ENCODE results near the gene THYN1.

Gene THYN1

GRCh38 chr11:134272381-134273316, 19.5 kb upstream of the THYN1 start:
- DNase-seq (ENCODE audit: insufficient read length, low spot score), result no peak
- no peak for FAIRE-seq
- TF ChIP-seq CTCF (IDR thresholded peaks at IDR 0.05; ENCODE audit: insufficient read depth, missing control alignments), result no peak

- FAIRE-seq (no peak), DNase-seq (ENCODE audit: insufficient read length, low spot score) (no peak)
- no peak for TF ChIP-seq CTCF (IDR thresholded peaks at IDR 0.05; ENCODE audit: insufficient read depth, missing control alignments)
Measured at GRCh38 chr11:134271978-134272377, 18.8 kb upstream of the THYN1 start.

- no peak for DNase-seq (ENCODE audit: insufficient read length, low spot score)
- TF ChIP-seq CTCF (IDR thresholded peaks at IDR 0.05; ENCODE audit: insufficient read depth, missing control alignments), result no peak
- no peak for FAIRE-seq
Measured at GRCh38 chr11:134270250-134270714, 17.1 kb upstream of the THYN1 start.

- no peak for FAIRE-seq
Measured at GRCh38 chr11:134267966-134268365, 14.8 kb upstream of the THYN1 start.

GRCh38 chr11:134267461-134267860, 14.3 kb upstream of the THYN1 start:
- no peak for FAIRE-seq
- no peak for DNase-seq (ENCODE audit: insufficient read length, low spot score)
- no peak for TF ChIP-seq CTCF (IDR thresholded peaks at IDR 0.05; ENCODE audit: insufficient read depth, missing control alignments)

More at GRCh38 chr11:134267966-134268365, 14.8 kb upstream of the THYN1 start:
- TF ChIP-seq CTCF (IDR thresholded peaks at IDR 0.05; ENCODE audit: insufficient read depth, missing control alignments), result no peak
- DNase-seq (ENCODE audit: insufficient read length, low spot score), result no peak

- no peak for TF ChIP-seq CTCF (IDR thresholded peaks at IDR 0.05; ENCODE audit: insufficient read depth, missing control alignments)
- no peak for DNase-seq (ENCODE audit: insufficient read length, low spot score)
Measured at GRCh38 chr11:134266841-134267251, 13.7 kb upstream of the THYN1 start.

GRCh38 chr11:134266440-134266839, 13.3 kb upstream of the THYN1 start:
- no peak for TF ChIP-seq CTCF (IDR thresholded peaks at IDR 0.05; ENCODE audit: insufficient read depth, missing control alignments)
- no peak for FAIRE-seq
- DNase-seq (ENCODE audit: insufficient read length, low spot score), result no peak

More at GRCh38 chr11:134266841-134267251, 13.7 kb upstream of the THYN1 start:
- FAIRE-seq, result no peak

Data from D721Med (cell line).